IMR-90 (cell line): ENCODE measurements around the gene TLR10. TPM values are rescaled to one million over a fixed set of nuclear protein-coding genes. Genes with fewer than 3 reads are reported as not detected.

Source experiments
- ATAC-seq: fragments of 200-7000 bp; cut with Tn5 transposase; 2 replicates; pipeline ENCODE4 v1.9.1; 2020; ENCODE audit warnings: low read depth, mild to moderate bottlenecking, moderate library complexity
- BruUV-seq: library from RNA; stranded (reverse); fragments of 400-500 nt; replicated peaks from 2 replicates; lab custom pipeline; 2021; lab: Mats Ljungman, UMichigan
- CTCF ChIA-PET: fragments of 300-600 bp; formaldehyde crosslinking; extraction: SDS; loops from one replicate; lab custom pipeline; 2021; ENCODE audit warnings: antibody characterized with exemption; lab: Yijun Ruan, JAX
- POLR2A ChIA-PET: fragments of 300-600 bp; sonication (Branson Sonifier 250); formaldehyde crosslinking; loops from one replicate; lab custom pipeline; 2022; ENCODE audit warnings: antibody characterized with exemption; ENCODE audit not compliant: unreplicated experiment; lab: Charles Lee
- DNase-seq: peaks from one replicate; pipeline ENCODE4 v3.0.0; 2013
- H2AFZ ChIP-seq: replicated peaks from 2 replicates; pipeline ENCODE3; 2013; ENCODE audit warnings: low read length, mild to moderate bottlenecking; ENCODE audit not compliant: poor library complexity
- H2AK5ac ChIP-seq: 2 replicates; pipeline ENCODE4 v1.6.1; 2013; ENCODE audit warnings: low read depth, low read length, inconsistent platforms
- H2AK9ac ChIP-seq: replicated peaks from 2 replicates; pipeline ENCODE3; 2013; ENCODE audit warnings: mild to moderate bottlenecking, low read depth, low read length, moderate library complexity; ENCODE audit not compliant: poor library complexity
- H2BK120ac ChIP-seq: 2 replicates; pipeline ENCODE4 v1.6.1; 2013; ENCODE audit warnings: low read depth, low read length, inconsistent platforms
- H2BK15ac ChIP-seq: 3 replicates; pipeline ENCODE4 v1.6.1; 2013; ENCODE audit warnings: low read depth, low read length, inconsistent platforms
- H2BK20ac ChIP-seq: 2 replicates; pipeline ENCODE4 v1.6.1; 2013; ENCODE audit warnings: low read depth, mild to moderate bottlenecking, inconsistent platforms, low read length, moderate library complexity
- H2BK5ac ChIP-seq: 2 replicates; pipeline ENCODE4 v1.6.1; 2013; ENCODE audit warnings: mild to moderate bottlenecking, low read depth, low read length, inconsistent platforms; ENCODE audit not compliant: poor library complexity, severe bottlenecking
- H3K14ac ChIP-seq: replicated peaks from 2 replicates; pipeline ENCODE4 v1.6.1; 2013; ENCODE audit warnings: low read depth, low read length, inconsistent platforms
- H3K18ac ChIP-seq: 2 replicates; pipeline ENCODE4 v1.6.1; 2013; ENCODE audit warnings: low read depth, low read length, control low read depth
- H3K23ac ChIP-seq: 2 replicates; pipeline ENCODE4 v1.6.1; 2013; ENCODE audit warnings: low read depth, low read length, inconsistent platforms
- H3K27ac ChIP-seq: 2 replicates; pipeline ENCODE4 v1.5.1; 2013; ENCODE audit warnings: mild to moderate bottlenecking, control low read depth, low read length; ENCODE audit not compliant: insufficient read depth
- H3K27me3 ChIP-seq: 2 replicates; pipeline ENCODE4 v1.6.1; 2013; ENCODE audit warnings: low read length; ENCODE audit not compliant: control insufficient read depth, insufficient read depth
- H3K36me3 ChIP-seq: 2 replicates; pipeline ENCODE4 v1.6.1; 2013; ENCODE audit warnings: low read length, mixed read lengths; ENCODE audit not compliant: control insufficient read depth, insufficient read depth
- H3K4ac ChIP-seq: 2 replicates; pipeline ENCODE4 v1.6.1; 2013; ENCODE audit warnings: low read depth, low read length, inconsistent platforms
- H3K4me1 ChIP-seq: 2 replicates; pipeline ENCODE4 v1.6.1; 2013; ENCODE audit warnings: low read length, mixed read lengths; ENCODE audit not compliant: control insufficient read depth, insufficient read depth
- H3K4me2 ChIP-seq: 2 replicates; pipeline ENCODE4 v1.6.1; 2013; ENCODE audit warnings: low read depth, mild to moderate bottlenecking, control low read depth, low read length, moderate library complexity
- H3K4me3 ChIP-seq: 2 replicates; pipeline ENCODE4 v1.5.1; 2013; ENCODE audit warnings: low read depth, mild to moderate bottlenecking, control low read depth, low read length, moderate library complexity; ENCODE audit not compliant: insufficient read depth
- H3K56ac ChIP-seq: 2 replicates; pipeline ENCODE4 v1.6.1; 2013; ENCODE audit warnings: low read length, inconsistent platforms; ENCODE audit not compliant: insufficient read depth; ENCODE audit errors: extremely low read depth
- H3K79me1 ChIP-seq, 2 experiments: 2 replicates each; pipeline ENCODE4 v1.6.1; 2013; ENCODE audit warnings: low read length in 2 of 2, inconsistent platforms in 1 of 2, low read depth in 1 of 2
- H3K9ac ChIP-seq: 2 replicates; pipeline ENCODE4 v1.6.1; 2013; ENCODE audit warnings: low read depth, low read length, control low read depth
- H3K9me1 ChIP-seq: 2 replicates; pipeline ENCODE4 v1.6.1; 2013; ENCODE audit warnings: low read length, inconsistent platforms; ENCODE audit not compliant: insufficient read depth
- H3K9me3 ChIP-seq: 2 replicates; pipeline ENCODE4 v1.6.1; 2013; ENCODE audit warnings: low read length; ENCODE audit not compliant: control insufficient read depth, insufficient read depth
- H4K20me1 ChIP-seq: 2 replicates; pipeline ENCODE4 v1.6.1; 2013; ENCODE audit warnings: low read length, inconsistent platforms; ENCODE audit not compliant: insufficient read depth
- H4K5ac ChIP-seq: 2 replicates; pipeline ENCODE4 v1.6.1; 2013; ENCODE audit warnings: mild to moderate bottlenecking, low read depth, low read length, control low read depth
- H4K8ac ChIP-seq, 2 experiments: 2 replicates each; pipeline ENCODE4 v1.6.1; 2013; ENCODE audit warnings: low read depth in 2 of 2, low read length in 2 of 2, control low read depth in 1 of 2, inconsistent platforms in 1 of 2
- H4K91ac ChIP-seq: 2 replicates; pipeline ENCODE4 v1.6.1; 2013; ENCODE audit warnings: low read depth, low read length, inconsistent platforms; ENCODE audit not compliant: insufficient read depth
- BHLHE40 ChIP-seq: fragments of 150-350 bp; IDR thresholded peaks from 2 replicates; pipeline ENCODE4 v1.6.1; 2016; ENCODE audit warnings: mild to moderate bottlenecking, low read depth, low read length
- RCOR1 ChIP-seq: IDR thresholded peaks from 2 replicates; pipeline ENCODE4 v1.6.1; 2012; ENCODE audit warnings: mild to moderate bottlenecking, low read length, improper control_type of control experiment; ENCODE audit not compliant: insufficient replicate concordance
- SMC3 ChIP-seq: fragments of 150-350 bp; IDR thresholded peaks from 2 replicates; pipeline ENCODE4 v1.6.1; 2016; ENCODE audit warnings: low read depth, mild to moderate bottlenecking, antibody characterized with exemption, low read length, moderate library complexity
- WGBS, 2 experiments: methylation state at CpG; one replicate each; pipeline versions ENCODE4 v1.1.5 to v1.1.7; 2013; ENCODE audit warnings: missing lambda C conversion rate in 2 of 2; ENCODE audit not compliant: insufficient read length in 1 of 2; ENCODE audit errors: extremely low coverage in 2 of 2; 5-methylcytosine and 5-hydroxymethylcytosine counted together
- dilution Hi-C: fragments of 300-500 bp; cut with HindIII; formaldehyde crosslinking; loops from one replicate; pipeline ENCODE4 v1.14.3; 2018; ENCODE audit warnings: low sequenced_read_pairs; ENCODE audit not compliant: unreplicated experiment
- in situ Hi-C: fragments of 300-500 bp; cut with MboI; formaldehyde crosslinking; loops from 3 replicates; pipeline ENCODE4 v1.14.3; 2019; ENCODE audit warnings: low sequenced_read_pairs, inconsistent platforms, mixed read lengths
- intact Hi-C: fragments of 100-400 bp; cut with micrococcal nuclease; formaldehyde crosslinking; loops from 2 replicates; pipeline ENCODE4 v1.10.0; 2022
- polyA plus RNA-seq, 3 experiments: library from polyadenylated mRNA; depleted of rRNA; stranded (reverse); fragments of >200 nt; gene quantifications; 2 replicates each; pipeline ENCODE4 v1.2.3, GENCODE V29; 2012; ENCODE audit warnings: low replicate concordance in 1 of 3
- total RNA-seq: library from RNA; depleted of rRNA; stranded (reverse); fragments of >200 nt; gene quantifications from 2 replicates; pipeline ENCODE4 v1.2.3, GENCODE V29; 2012
- TF ChIP-seq, protein P1 (sequence below): conservative IDR thresholded peaks from 2 replicates; pipeline ENCODE4 v1.5.1; 2012; ENCODE audit warnings: mild to moderate bottlenecking, low read depth, low read length, improper control_type of control experiment

The TLR10 gene
- total and polyA plus RNA-seq, 2 of the 4 experiments (the other 2 are of a cell fraction) = not detected

DNA sequence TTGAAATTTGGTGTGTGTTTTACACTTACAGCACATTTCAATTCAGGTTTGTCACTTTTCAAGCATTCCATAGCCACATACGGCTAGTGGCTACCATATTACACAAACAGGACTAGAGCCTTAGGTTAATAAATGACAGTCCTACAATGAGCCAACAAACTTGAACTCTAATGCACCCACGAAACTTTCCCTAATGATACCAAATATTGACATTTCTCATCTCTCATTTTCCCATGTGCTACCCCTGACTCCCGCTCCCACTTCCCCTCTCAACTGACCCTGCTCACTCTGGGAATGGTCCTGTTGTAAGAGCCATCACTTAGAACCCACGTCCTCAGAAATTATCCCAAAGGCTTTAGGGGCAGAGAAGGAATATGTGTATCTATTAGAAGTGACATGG is 4.9 kb upstream of the TLR10 start:
- Histone ChIP-seq H3K56ac (no peak overlapping the region), H3K9ac (no peak overlapping the region), H2BK120ac (no peak overlapping the region), H4K91ac (no peak overlapping the region), H3K36me3 (no peaks in the 10 kb centered on the region), H3K18ac (no peak overlapping the region), H3K4me2 (no peak overlapping the region), H3K79me1 (no peaks in the 10 kb centered on the region), H3K14ac (no peak overlapping the region), H3K4me3 (no peak overlapping the region), H3K9me1 (no peaks in the 10 kb centered on the region), H4K20me1 (no peaks in the 10 kb centered on the region), H4K8ac (no peak overlapping the region), H3K27me3 (peaks cover 2% of the 10 kb centered on the region), H2BK15ac (no peak overlapping the region), H3K4me1 (no peaks in the 10 kb centered on the region), H3K23ac (no peak overlapping the region), H2AK5ac (no peak overlapping the region), H2AK9ac (no peak overlapping the region), H3K4ac (no peak overlapping the region), H2BK5ac (no peak overlapping the region), H2AFZ (no peak overlapping the region), H4K5ac (no peak overlapping the region), H3K9me3 (no peaks in the 10 kb centered on the region), H2BK20ac (no peak overlapping the region), H3K27ac (no peak overlapping the region)
- WGBS, 2 experiments = no CpG with 5 or more reads among the region's 4 CpGs
- BruUV-seq = no TSS peak
- no peak for DNase-seq
- TF ChIP-seq SMC3 (no peak), BHLHE40 (no peak), RCOR1 (no peak)
- TF ChIP-seq, protein P1, sequence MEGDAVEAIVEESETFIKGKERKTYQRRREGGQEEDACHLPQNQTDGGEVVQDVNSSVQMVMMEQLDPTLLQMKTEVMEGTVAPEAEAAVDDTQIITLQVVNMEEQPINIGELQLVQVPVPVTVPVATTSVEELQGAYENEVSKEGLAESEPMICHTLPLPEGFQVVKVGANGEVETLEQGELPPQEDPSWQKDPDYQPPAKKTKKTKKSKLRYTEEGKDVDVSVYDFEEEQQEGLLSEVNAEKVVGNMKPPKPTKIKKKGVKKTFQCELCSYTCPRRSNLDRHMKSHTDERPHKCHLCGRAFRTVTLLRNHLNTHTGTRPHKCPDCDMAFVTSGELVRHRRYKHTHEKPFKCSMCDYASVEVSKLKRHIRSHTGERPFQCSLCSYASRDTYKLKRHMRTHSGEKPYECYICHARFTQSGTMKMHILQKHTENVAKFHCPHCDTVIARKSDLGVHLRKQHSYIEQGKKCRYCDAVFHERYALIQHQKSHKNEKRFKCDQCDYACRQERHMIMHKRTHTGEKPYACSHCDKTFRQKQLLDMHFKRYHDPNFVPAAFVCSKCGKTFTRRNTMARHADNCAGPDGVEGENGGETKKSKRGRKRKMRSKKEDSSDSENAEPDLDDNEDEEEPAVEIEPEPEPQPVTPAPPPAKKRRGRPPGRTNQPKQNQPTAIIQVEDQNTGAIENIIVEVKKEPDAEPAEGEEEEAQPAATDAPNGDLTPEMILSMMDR = no peak
- ChIA-PET CTCF (no interaction called here), POLR2A (no interaction called here)
- intact Hi-C loops = no loop called here
- in situ Hi-C loops = no loop called here
- dilution Hi-C loops = no loop called here
- no peak for ATAC-seq
